ENCODE measurements around the gene TUBAL3. TPM values are rescaled to one million over a fixed set of nuclear protein-coding genes. Genes with fewer than 3 reads are reported as not detected.

TUBAL3 gene
- total RNA-seq, 1 experiment from 2014 or later: not detected

GRCh38 chr10:5376450-5376849, 28.2 kb downstream of the TUBAL3 start:
- H3K36me3 ChIP-seq (replicated peaks; ENCODE audit: control insufficient read depth, insufficient read depth, low read length): no peaks in the 10 kb centered on the region
- H3K4me3 ChIP-seq (ENCODE audit: insufficient read depth, low read depth, low read length): no peak overlapping the region
- no peaks in the 10 kb centered on the region for H3K27me3 ChIP-seq (ENCODE audit: control insufficient read depth, insufficient read depth, low read length)
- no peak for DNase-seq

- no peaks in the 10 kb centered on the region for H3K36me3 ChIP-seq (replicated peaks; ENCODE audit: control insufficient read depth, insufficient read depth, low read length)
- H3K27me3 ChIP-seq (ENCODE audit: control insufficient read depth, insufficient read depth, low read length): no peaks in the 10 kb centered on the region
- no peak for DNase-seq
- no peak overlapping the region for H3K4me3 ChIP-seq (ENCODE audit: insufficient read depth, low read depth, low read length)
Measured at GRCh38 chr10:5373891-5374611, 30.6 kb downstream of the TUBAL3 start.

GRCh38 chr10:5373307-5373706, 31.3 kb downstream of the TUBAL3 start:
- no peak overlapping the region for H3K4me3 ChIP-seq (ENCODE audit: insufficient read depth, low read depth, low read length)
- H3K36me3 ChIP-seq (replicated peaks; ENCODE audit: control insufficient read depth, insufficient read depth, low read length): no peaks in the 10 kb centered on the region
- no peak for DNase-seq
- H3K27me3 ChIP-seq (ENCODE audit: control insufficient read depth, insufficient read depth, low read length): no peaks in the 10 kb centered on the region

GRCh38 chr10:5370493-5371352, 33.9 kb downstream of the TUBAL3 start:
- no peak overlapping the region for H3K4me3 ChIP-seq (ENCODE audit: insufficient read depth, low read depth, low read length)
- H3K27me3 ChIP-seq (ENCODE audit: control insufficient read depth, insufficient read depth, low read length): no peaks in the 10 kb centered on the region
- no peaks in the 10 kb centered on the region for H3K36me3 ChIP-seq (replicated peaks; ENCODE audit: control insufficient read depth, insufficient read depth, low read length)
- DNase-seq: no peak

GRCh38 chr10:5369362-5370158, 35.1 kb downstream of the TUBAL3 start:
- Histone ChIP-seq H3K27me3 (ENCODE audit: control insufficient read depth, insufficient read depth, low read length) (no peaks in the 10 kb centered on the region), H3K36me3 (replicated peaks; ENCODE audit: control insufficient read depth, insufficient read depth, low read length) (no peaks in the 10 kb centered on the region), H3K4me3 (ENCODE audit: insufficient read depth, low read depth, low read length) (no peak overlapping the region)
- no peak for DNase-seq

GRCh38 chr10:5365928-5366327, 38.7 kb downstream of the TUBAL3 start:
- no peak for DNase-seq
- Histone ChIP-seq H3K36me3 (replicated peaks; ENCODE audit: control insufficient read depth, insufficient read depth, low read length) (no peaks in the 10 kb centered on the region), H3K27me3 (ENCODE audit: control insufficient read depth, insufficient read depth, low read length) (no peaks in the 10 kb centered on the region), H3K4me3 (ENCODE audit: insufficient read depth, low read depth, low read length) (no peak overlapping the region)

- H3K36me3 ChIP-seq (replicated peaks; ENCODE audit: control insufficient read depth, insufficient read depth, low read length): no peaks in the 10 kb centered on the region
- no peak for DNase-seq
- H3K27me3 ChIP-seq (ENCODE audit: control insufficient read depth, insufficient read depth, low read length): no peaks in the 10 kb centered on the region
- no peak within 1 kb of the TSS for H3K4me3 ChIP-seq (ENCODE audit: insufficient read depth, low read depth, low read length)
Measured at GRCh38 chr10:5364890-5365338, 39.7 kb downstream of the TUBAL3 start, which contains the start of gene UCN3. Gene UCN3 (plus strand): TSS chr10:5364966. CDS start chr10:5373721, 8,755 bp downstream.

- DNase-seq: no peak
- no peak overlapping the region for H3K4me3 ChIP-seq (ENCODE audit: insufficient read depth, low read depth, low read length)
- H3K36me3 ChIP-seq (replicated peaks; ENCODE audit: control insufficient read depth, insufficient read depth, low read length): no peaks in the 10 kb centered on the region
- no peaks in the 10 kb centered on the region for H3K27me3 ChIP-seq (ENCODE audit: control insufficient read depth, insufficient read depth, low read length)
Measured at GRCh38 chr10:5364374-5364773, 40.3 kb downstream of the TUBAL3 start.

- Histone ChIP-seq H3K36me3 (replicated peaks; ENCODE audit: control insufficient read depth, insufficient read depth, low read length) (no peaks in the 10 kb centered on the region), H3K27me3 (ENCODE audit: control insufficient read depth, insufficient read depth, low read length) (no peaks in the 10 kb centered on the region), H3K4me3 (ENCODE audit: insufficient read depth, low read depth, low read length) (no peak overlapping the region)
- DNase-seq: no peak
Measured at GRCh38 chr10:5362873-5363272, 41.8 kb downstream of the TUBAL3 start.

GRCh38 chr10:5361966-5362365, 42.7 kb downstream of the TUBAL3 start:
- Histone ChIP-seq H3K36me3 (replicated peaks; ENCODE audit: control insufficient read depth, insufficient read depth, low read length) (no peaks in the 10 kb centered on the region), H3K4me3 (ENCODE audit: insufficient read depth, low read depth, low read length) (no peak overlapping the region), H3K27me3 (ENCODE audit: control insufficient read depth, insufficient read depth, low read length) (no peaks in the 10 kb centered on the region)
- no peak for DNase-seq

GRCh38 chr10:5360318-5360915, 44.2 kb downstream of the TUBAL3 start:
- no peak for DNase-seq
- Histone ChIP-seq H3K27me3 (ENCODE audit: control insufficient read depth, insufficient read depth, low read length) (no peaks in the 10 kb centered on the region), H3K36me3 (replicated peaks; ENCODE audit: control insufficient read depth, insufficient read depth, low read length) (no peaks in the 10 kb centered on the region), H3K4me3 (ENCODE audit: insufficient read depth, low read depth, low read length) (no peak overlapping the region)

GRCh38 chr10:5356302-5356763, 48.3 kb downstream of the TUBAL3 start:
- no peak overlapping the region for H3K4me3 ChIP-seq (ENCODE audit: insufficient read depth, low read depth, low read length)
- no peaks in the 10 kb centered on the region for H3K36me3 ChIP-seq (replicated peaks; ENCODE audit: control insufficient read depth, insufficient read depth, low read length)
- no peaks in the 10 kb centered on the region for H3K27me3 ChIP-seq (ENCODE audit: control insufficient read depth, insufficient read depth, low read length)
- DNase-seq: no peak

- Histone ChIP-seq H3K4me3 (ENCODE audit: insufficient read depth, low read depth, low read length) (no peak overlapping the region), H3K36me3 (replicated peaks; ENCODE audit: control insufficient read depth, insufficient read depth, low read length) (no peaks in the 10 kb centered on the region), H3K27me3 (ENCODE audit: control insufficient read depth, insufficient read depth, low read length) (no peaks in the 10 kb centered on the region)
- DNase-seq: no peak
Measured at GRCh38 chr10:5355594-5356301, 48.9 kb downstream of the TUBAL3 start.

Measured in H7 (cell line).